ENCODE data around the gene NOTUM.
"Not testable (repeated sequence)": the region's sequence is repeated elsewhere in the genome, so short reads cannot be mapped to it uniquely, and the experiment has no call there.

DNA sequence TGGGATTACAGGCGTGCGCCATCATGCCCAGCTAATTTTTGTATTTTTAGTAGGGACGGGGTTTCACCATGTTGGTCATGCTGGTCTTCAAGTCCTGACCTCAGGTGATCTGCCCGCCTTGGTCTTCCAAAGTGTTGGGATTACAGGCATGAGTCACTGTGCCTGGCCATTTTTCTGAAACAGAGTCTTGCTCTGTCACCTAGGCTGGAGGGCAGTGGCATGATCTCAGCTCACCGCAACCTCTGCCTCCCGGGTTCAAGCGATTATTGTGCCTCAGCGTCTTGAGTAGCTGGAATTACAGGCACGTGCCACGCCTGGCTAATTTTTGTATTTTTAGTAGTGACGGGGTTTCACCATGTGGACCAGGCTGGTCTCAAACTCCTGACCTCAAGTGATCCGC, 20.5 kb upstream of the NOTUM start:
- TF ChIP-seq CTCF (conservative IDR thresholded peaks at IDR 0.05; ENCODE audit: low read depth, low read length); EZH2 (IDR thresholded peaks at IDR 0.05; ENCODE audit: borderline replicate concordance, low read depth, low read length, poor library complexity, severe bottlenecking): not testable (repeated sequence)

All from A673 (cell line).